Measurements from ENCODE around the gene KDM4C. TPM values are rescaled to one million over a fixed set of nuclear protein-coding genes. Genes with fewer than 3 reads are reported as not detected.
"Not testable (repeated sequence)": the region's sequence is repeated elsewhere in the genome, so short reads cannot be mapped to it uniquely, and the experiment has no call there.

The KDM4C gene
- total and polyA plus RNA-seq, 2 donors = 20.3 to 36.2 TPM

DNA sequence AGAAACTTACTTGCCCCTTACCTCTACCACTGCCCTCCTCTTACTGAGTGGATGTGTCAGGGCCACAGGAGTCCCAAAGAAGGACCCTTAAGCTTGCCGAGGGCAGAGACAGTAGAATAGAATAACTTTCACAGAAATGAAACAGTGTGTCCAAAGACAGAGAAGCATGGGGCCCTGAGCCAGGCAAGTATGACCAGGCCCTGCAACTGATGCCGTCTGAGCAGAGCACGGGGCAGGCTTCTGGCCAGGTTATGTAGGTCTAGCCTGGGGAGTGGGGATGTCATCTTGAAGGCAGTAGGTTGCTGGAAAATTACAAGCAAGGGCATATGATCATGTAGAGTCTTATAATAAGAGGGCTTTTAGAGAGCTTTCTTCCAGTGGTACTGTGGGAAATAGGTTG lies 415.4 kb downstream of the KDM4C start:
- no peak overlapping the region for H3K4me3 ChIP-seq (ENCODE audit: low read length in 2 of 2)
- no peaks in the 10 kb centered on the region for H3K9me3 ChIP-seq (ENCODE audit: control insufficient read depth in 2 of 2, insufficient read depth in 1 of 2, low read length in 1 of 2)
- DNase-seq (ENCODE audit: low read depth in 6 of 9, low spot score in 9 of 9) = no peak
- H3K36me3 ChIP-seq (ENCODE audit: control insufficient read depth in 2 of 2, insufficient read depth in 2 of 2, low read length in 1 of 2) = peaks cover 26% of the 10 kb centered on the region in 2 donors
- no peaks in the 10 kb centered on the region for H3K4me1 ChIP-seq (ENCODE audit: control insufficient read depth in 2 of 2, insufficient read depth in 2 of 2, low read length in 2 of 2)
- 96% methylated on average over 3 of the region's 3 CpGs for WGBS
- H3K27ac ChIP-seq (ENCODE audit: low read depth in 1 of 2, low read length in 1 of 2) = no peak overlapping the region
- no peaks in the 10 kb centered on the region for H3K27me3 ChIP-seq (ENCODE audit: control insufficient read depth in 2 of 2, insufficient read depth in 1 of 2, low read length in 1 of 2)

GRCh38 chr9:7174301-7174700 lies 416.5 kb downstream of the KDM4C start:
- Histone ChIP-seq H3K27me3 (ENCODE audit: control insufficient read depth in 2 of 2, insufficient read depth in 1 of 2, low read length in 1 of 2) (no peaks in the 10 kb centered on the region), H3K4me3 (ENCODE audit: low read length in 2 of 2) (no peak overlapping the region), H3K36me3 (ENCODE audit: control insufficient read depth in 2 of 2, insufficient read depth in 2 of 2, low read length in 1 of 2) (peaks cover 26% of the 10 kb centered on the region in 2 donors), H3K4me1 (ENCODE audit: control insufficient read depth in 2 of 2, insufficient read depth in 2 of 2, low read length in 2 of 2) (no peaks in the 10 kb centered on the region), H3K9me3 (ENCODE audit: control insufficient read depth in 2 of 2, insufficient read depth in 1 of 2, low read length in 1 of 2) (no peaks in the 10 kb centered on the region), H3K27ac (ENCODE audit: low read depth in 1 of 2, low read length in 1 of 2) (no peak overlapping the region)
- DNase-seq (ENCODE audit: low read depth in 6 of 9, low spot score in 9 of 9) = no peak
- WGBS = 98% methylated on average over 7 of the region's 7 CpGs

GRCh38 chr9:7174884-7175283 lies 417.1 kb downstream of the KDM4C start:
- Histone ChIP-seq H3K9me3 (ENCODE audit: control insufficient read depth in 2 of 2, insufficient read depth in 1 of 2, low read length in 1 of 2) (no peaks in the 10 kb centered on the region), H3K4me1 (ENCODE audit: control insufficient read depth in 2 of 2, insufficient read depth in 2 of 2, low read length in 2 of 2) (no peaks in the 10 kb centered on the region), H3K27me3 (ENCODE audit: control insufficient read depth in 2 of 2, insufficient read depth in 1 of 2, low read length in 1 of 2) (no peaks in the 10 kb centered on the region), H3K36me3 (ENCODE audit: control insufficient read depth in 2 of 2, insufficient read depth in 2 of 2, low read length in 1 of 2) (peaks cover 26% of the 10 kb centered on the region in 2 donors), H3K4me3 (ENCODE audit: low read length in 2 of 2) (no peak overlapping the region), H3K27ac (ENCODE audit: low read depth in 1 of 2, low read length in 1 of 2) (no peak overlapping the region)
- DNase-seq (ENCODE audit: low read depth in 6 of 9, low spot score in 9 of 9) = no peak
- 97% methylated on average over 8 of the region's 8 CpGs for WGBS

DNA sequence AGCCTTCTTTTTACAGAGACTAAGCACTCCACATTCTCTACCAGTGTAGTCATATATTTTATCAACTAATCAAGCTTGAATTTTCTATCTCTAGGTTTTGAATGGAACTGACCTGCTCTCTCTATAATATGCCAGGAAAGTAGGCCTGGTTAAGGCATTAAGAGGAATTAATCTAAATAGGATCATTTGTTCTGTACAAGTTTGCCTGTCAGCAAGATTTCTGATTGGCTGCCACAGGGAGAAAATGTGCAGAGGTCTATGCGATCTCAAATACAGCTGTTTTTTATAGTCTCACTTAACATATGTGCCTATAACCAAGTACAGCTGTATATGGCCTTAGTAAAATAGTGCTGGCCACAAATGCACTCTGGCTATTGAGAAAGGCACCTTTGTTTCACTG lies 418.8 kb downstream of the KDM4C start:
- WGBS = 100% methylated on average over 1 of the region's 1 CpG
- peaks cover 20 to 21% of the 10 kb centered on the region in 2 donors for H3K36me3 ChIP-seq (ENCODE audit: control insufficient read depth in 2 of 2, insufficient read depth in 2 of 2, low read length in 1 of 2)
- H3K27me3 ChIP-seq (ENCODE audit: control insufficient read depth in 2 of 2, insufficient read depth in 1 of 2, low read length in 1 of 2) = no peaks in the 10 kb centered on the region
- no peak overlapping the region for H3K27ac ChIP-seq (ENCODE audit: low read depth in 1 of 2, low read length in 1 of 2)
- no peak overlapping the region for H3K4me3 ChIP-seq (ENCODE audit: low read length in 2 of 2)
- no peaks in the 10 kb centered on the region for H3K4me1 ChIP-seq (ENCODE audit: control insufficient read depth in 2 of 2, insufficient read depth in 2 of 2, low read length in 2 of 2)
- no peak for DNase-seq (ENCODE audit: low read depth in 6 of 9, low spot score in 9 of 9)
- H3K9me3 ChIP-seq (ENCODE audit: control insufficient read depth in 2 of 2, insufficient read depth in 1 of 2, low read length in 1 of 2) = no peaks in the 10 kb centered on the region

GRCh38 chr9:7177383-7177782 lies 419.6 kb downstream of the KDM4C start:
- WGBS = over 99% methylated on average over 3 of the region's 3 CpGs
- no peak overlapping the region for H3K4me3 ChIP-seq (ENCODE audit: low read length in 2 of 2)
- H3K4me1 ChIP-seq (ENCODE audit: control insufficient read depth in 2 of 2, insufficient read depth in 2 of 2, low read length in 2 of 2) = no peaks in the 10 kb centered on the region
- no peaks in the 10 kb centered on the region for H3K9me3 ChIP-seq (ENCODE audit: control insufficient read depth in 2 of 2, insufficient read depth in 1 of 2, low read length in 1 of 2)
- no peak overlapping the region for H3K27ac ChIP-seq (ENCODE audit: low read depth in 1 of 2, low read length in 1 of 2)
- no peaks in the 10 kb centered on the region for H3K27me3 ChIP-seq (ENCODE audit: control insufficient read depth in 2 of 2, insufficient read depth in 1 of 2, low read length in 1 of 2)
- peaks cover 16 to 20% of the 10 kb centered on the region in 2 donors for H3K36me3 ChIP-seq (ENCODE audit: control insufficient read depth in 2 of 2, insufficient read depth in 2 of 2, low read length in 1 of 2)
- no peak for DNase-seq (ENCODE audit: low read depth in 6 of 9, low spot score in 9 of 9)

DNA sequence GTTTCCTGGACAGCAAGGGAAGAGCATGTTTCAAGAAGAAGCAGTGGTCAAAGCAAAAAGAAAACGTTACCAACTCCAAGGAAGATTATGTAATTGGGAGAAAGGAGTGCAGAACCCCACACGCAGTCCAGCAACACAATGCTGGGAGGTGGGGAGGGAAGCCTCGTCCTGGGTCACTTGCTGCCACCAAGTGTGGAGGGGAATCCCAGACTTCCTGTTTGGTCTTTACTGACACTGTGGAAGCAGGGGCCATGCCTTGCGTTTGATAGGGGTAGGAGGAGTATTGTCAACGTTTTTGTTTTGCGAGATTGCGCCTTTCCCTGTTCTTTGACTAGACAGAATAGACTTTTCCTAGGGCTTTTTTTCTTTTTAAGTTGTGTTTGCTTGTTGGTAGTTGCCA lies 421.0 kb downstream of the KDM4C start:
- Histone ChIP-seq H3K36me3 (ENCODE audit: control insufficient read depth in 2 of 2, insufficient read depth in 2 of 2, low read length in 1 of 2) (peaks cover 11 to 13% of the 10 kb centered on the region in 2 donors), H3K9me3 (ENCODE audit: control insufficient read depth in 2 of 2, insufficient read depth in 1 of 2, low read length in 1 of 2) (no peaks in the 10 kb centered on the region), H3K27ac (ENCODE audit: low read depth in 1 of 2, low read length in 1 of 2) (no peak overlapping the region), H3K27me3 (ENCODE audit: control insufficient read depth in 2 of 2, insufficient read depth in 1 of 2, low read length in 1 of 2) (no peaks in the 10 kb centered on the region), H3K4me3 (ENCODE audit: low read length in 2 of 2) (no peak overlapping the region), H3K4me1 (ENCODE audit: control insufficient read depth in 2 of 2, insufficient read depth in 2 of 2, low read length in 2 of 2) (no peaks in the 10 kb centered on the region)
- DNase-seq (ENCODE audit: low read depth in 6 of 9, low spot score in 9 of 9) = no peak
- 76% methylated on average over 7 of the region's 7 CpGs for WGBS

GRCh38 chr9:7180247-7180646 lies 422.5 kb downstream of the KDM4C start:
- no peaks in the 10 kb centered on the region for H3K27me3 ChIP-seq (ENCODE audit: control insufficient read depth in 2 of 2, insufficient read depth in 1 of 2, low read length in 1 of 2)
- no peak for DNase-seq (ENCODE audit: low read depth in 6 of 9, low spot score in 9 of 9)
- no peak overlapping the region for H3K4me3 ChIP-seq (ENCODE audit: low read length in 2 of 2)
- WGBS = 97% methylated on average over 5 of the region's 5 CpGs
- H3K4me1 ChIP-seq (ENCODE audit: control insufficient read depth in 2 of 2, insufficient read depth in 2 of 2, low read length in 2 of 2) = no peaks in the 10 kb centered on the region
- H3K9me3 ChIP-seq (ENCODE audit: control insufficient read depth in 2 of 2, insufficient read depth in 1 of 2, low read length in 1 of 2) = no peaks in the 10 kb centered on the region
- peaks cover 4 to 13% of the 10 kb centered on the region in 2 donors for H3K36me3 ChIP-seq (ENCODE audit: control insufficient read depth in 2 of 2, insufficient read depth in 2 of 2, low read length in 1 of 2)
- H3K27ac ChIP-seq (ENCODE audit: low read depth in 1 of 2, low read length in 1 of 2) = no peak overlapping the region

DNA sequence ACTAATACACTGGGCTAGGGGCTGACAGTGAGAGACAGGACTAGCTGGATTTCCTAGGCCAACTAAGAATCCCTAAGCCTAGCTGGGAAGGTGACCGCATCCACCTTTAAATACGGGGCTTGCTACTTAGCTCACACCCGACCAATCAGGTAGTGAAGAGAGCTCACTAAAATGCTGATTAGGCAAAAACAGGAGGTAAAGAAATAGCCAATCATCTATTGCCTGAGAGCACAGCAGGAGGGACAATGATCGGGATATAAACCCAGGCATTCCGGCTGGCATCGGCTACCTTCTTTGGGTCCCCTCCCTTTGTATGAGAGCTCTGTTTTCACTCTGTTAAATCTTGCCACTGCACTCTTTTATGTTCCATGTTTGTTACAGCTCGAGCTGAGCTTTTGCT lies 425.4 kb downstream of the KDM4C start:
- H3K4me3 ChIP-seq (ENCODE audit: low read length in 2 of 2); H3K27ac ChIP-seq (ENCODE audit: low read depth in 1 of 2, low read length in 1 of 2); DNase-seq (ENCODE audit: low read depth in 6 of 9, low spot score in 9 of 9); H3K9me3 ChIP-seq (ENCODE audit: control insufficient read depth in 2 of 2, insufficient read depth in 1 of 2, low read length in 1 of 2); H3K36me3 ChIP-seq (ENCODE audit: control insufficient read depth in 2 of 2, insufficient read depth in 2 of 2, low read length in 1 of 2); H3K27me3 ChIP-seq (ENCODE audit: control insufficient read depth in 2 of 2, insufficient read depth in 1 of 2, low read length in 1 of 2); H3K4me1 ChIP-seq (ENCODE audit: control insufficient read depth in 2 of 2, insufficient read depth in 2 of 2, low read length in 2 of 2): not testable (repeated sequence)
- WGBS = 93% methylated on average over 7 of the region's 7 CpGs

- no peaks in the 10 kb centered on the region for H3K27me3 ChIP-seq (ENCODE audit: control insufficient read depth in 2 of 2, insufficient read depth in 1 of 2, low read length in 1 of 2)
- no peaks in the 10 kb centered on the region for H3K4me1 ChIP-seq (ENCODE audit: control insufficient read depth in 2 of 2, insufficient read depth in 2 of 2, low read length in 2 of 2)
- no peak overlapping the region for H3K4me3 ChIP-seq (ENCODE audit: low read length in 2 of 2)
- no peaks in the 10 kb centered on the region for H3K9me3 ChIP-seq (ENCODE audit: control insufficient read depth in 2 of 2, insufficient read depth in 1 of 2, low read length in 1 of 2)
- peaks cover 0 to 2% of the 10 kb centered on the region in 2 donors for H3K36me3 ChIP-seq (ENCODE audit: control insufficient read depth in 2 of 2, insufficient read depth in 2 of 2, low read length in 1 of 2)
- H3K27ac ChIP-seq (ENCODE audit: low read depth in 1 of 2, low read length in 1 of 2) = no peak overlapping the region
- no peak for DNase-seq (ENCODE audit: low read depth in 6 of 9, low spot score in 9 of 9)
Observed at GRCh38 chr9:7185612-7186011, 427.8 kb downstream of the KDM4C start.

DNA sequence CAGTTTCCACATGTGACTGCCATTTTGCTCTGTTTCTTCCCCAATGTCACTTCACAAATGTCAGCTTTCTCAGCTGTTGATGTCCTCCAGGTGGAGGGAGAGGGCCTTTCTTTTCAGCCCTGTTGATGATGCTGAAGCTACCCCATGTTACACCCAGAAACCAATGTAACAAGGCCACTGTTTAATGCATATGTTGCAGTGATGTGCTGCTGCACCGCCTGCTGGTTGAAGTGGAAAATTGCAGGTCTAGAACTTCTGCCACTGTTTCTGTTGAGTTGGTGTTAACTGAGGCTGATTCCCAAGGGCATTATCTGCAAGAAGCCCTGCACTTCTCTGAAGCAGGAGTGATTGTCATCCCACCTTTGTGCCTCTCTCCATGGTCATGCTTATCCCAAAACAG lies 428.4 kb downstream of the KDM4C start:
- 59% methylated on average over 1 of the region's 1 CpG for WGBS
- no peak overlapping the region for H3K27ac ChIP-seq (ENCODE audit: low read depth in 1 of 2, low read length in 1 of 2)
- H3K36me3 ChIP-seq (ENCODE audit: control insufficient read depth in 2 of 2, insufficient read depth in 2 of 2, low read length in 1 of 2) = peaks cover 0 to 2% of the 10 kb centered on the region in 2 donors
- H3K4me1 ChIP-seq (ENCODE audit: control insufficient read depth in 2 of 2, insufficient read depth in 2 of 2, low read length in 2 of 2) = no peaks in the 10 kb centered on the region
- DNase-seq (ENCODE audit: low read depth in 6 of 9, low spot score in 9 of 9) = peak in 1 of 9 donors; percentile 13
- H3K9me3 ChIP-seq (ENCODE audit: control insufficient read depth in 2 of 2, insufficient read depth in 1 of 2, low read length in 1 of 2) = no peaks in the 10 kb centered on the region
- H3K4me3 ChIP-seq (ENCODE audit: low read length in 2 of 2) = no peak overlapping the region
- H3K27me3 ChIP-seq (ENCODE audit: control insufficient read depth in 2 of 2, insufficient read depth in 1 of 2, low read length in 1 of 2) = no peaks in the 10 kb centered on the region
